ENCODE results near the gene GTF3C5.

DNA sequence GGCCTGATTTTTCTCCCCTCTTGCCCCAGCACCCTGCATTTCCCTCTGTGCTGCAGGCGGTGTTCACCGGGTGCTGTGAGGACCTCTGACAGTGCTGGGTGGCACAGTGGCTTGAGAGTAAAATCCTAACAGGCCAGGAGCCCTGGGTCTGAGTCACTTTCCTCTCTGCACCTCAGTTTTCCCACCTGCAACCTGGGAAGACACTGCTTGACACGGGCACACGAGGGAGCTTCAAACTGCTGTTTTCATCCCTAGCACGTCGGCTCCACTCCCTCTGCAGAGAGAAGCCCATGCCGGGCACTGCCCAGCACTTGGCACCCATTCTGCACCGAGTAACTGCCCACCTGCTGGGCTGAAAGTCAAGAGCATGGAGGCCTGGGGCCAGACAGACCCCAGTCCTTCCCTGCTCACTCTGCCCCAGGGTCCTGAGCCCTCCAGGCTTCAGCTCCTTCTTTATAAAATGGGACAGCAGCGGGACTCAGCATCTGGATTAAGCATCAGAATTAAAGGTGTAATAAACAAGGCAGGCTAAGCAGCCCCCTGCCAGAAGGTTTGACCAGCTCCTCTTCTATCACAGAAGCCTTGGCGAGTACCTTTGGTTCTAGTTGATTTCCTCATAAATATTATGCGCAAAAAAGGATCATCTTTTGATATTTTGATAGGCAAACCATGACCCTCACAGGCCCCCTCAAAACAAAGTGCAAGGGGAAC lies 47.2 kb upstream of the GTF3C5 start:
- no peak for TF ChIP-seq GATA2 (IDR thresholded peaks at IDR 0.05; ENCODE audit: low read depth, low read length)
- TF ChIP-seq GATA3 (IDR thresholded peaks at IDR 0.05; ENCODE audit: low read depth, low read length), result no peak

All from SH-SY5Y (cell line).